Globus pallidus (tissue), 1 donor: ENCODE data around the gene DNAJC16.
A peak's percentile ranks its signal among the peaks of the same experiment; 100 is the strongest.

Experiments used
- DNase-seq: peaks from one replicate; pipeline ENCODE4 v3.0.0-alpha.2; 2015; ENCODE audit warnings: low spot score

DNAJC16 gene

DNA sequence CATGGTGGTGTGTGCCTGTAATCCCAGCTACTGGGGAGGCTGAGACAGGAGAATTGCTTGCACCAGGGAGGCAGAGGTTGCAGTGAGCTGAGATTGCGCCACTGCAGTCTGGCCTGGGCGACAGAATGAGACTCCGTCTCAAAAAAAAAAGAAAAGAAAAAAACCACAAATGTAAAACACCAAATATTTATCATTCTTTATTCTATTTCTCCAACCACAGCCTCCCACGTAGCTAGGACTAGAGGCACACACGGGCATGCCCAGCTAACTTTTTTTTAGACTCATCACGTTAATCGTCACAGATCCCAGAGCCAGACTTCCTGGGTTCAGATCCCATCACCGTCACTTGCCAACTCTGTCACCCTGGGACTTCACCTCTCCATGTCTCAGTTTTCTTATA is 13.5 kb downstream of the DNAJC16 start:
- DNase-seq, result no peak

GRCh38 chr1:15541231-15541792 is 14.7 kb downstream of the DNAJC16 start:
- no peak for DNase-seq

- no peak for DNase-seq
Measured at GRCh38 chr1:15542388-15543250, 16.0 kb downstream of the DNAJC16 start.

DNA sequence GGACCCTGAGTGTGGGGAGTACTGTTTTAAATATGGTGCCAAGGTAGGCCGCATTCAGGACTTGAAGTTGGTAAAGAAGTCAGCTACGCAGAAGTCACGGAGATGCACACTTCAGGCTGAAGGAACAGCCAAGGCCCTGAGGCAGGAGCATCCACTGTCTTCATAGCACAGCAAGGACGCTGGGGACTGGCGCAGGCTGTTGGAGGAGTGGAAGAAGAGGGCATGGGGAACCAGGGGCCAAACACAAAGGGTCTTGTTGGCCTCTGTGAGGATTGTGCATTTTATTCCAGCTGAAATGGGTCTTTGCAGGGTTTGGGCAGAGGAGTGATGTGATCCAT is 16.6 kb downstream of the DNAJC16 start:
- DNase-seq, result no peak

DNA sequence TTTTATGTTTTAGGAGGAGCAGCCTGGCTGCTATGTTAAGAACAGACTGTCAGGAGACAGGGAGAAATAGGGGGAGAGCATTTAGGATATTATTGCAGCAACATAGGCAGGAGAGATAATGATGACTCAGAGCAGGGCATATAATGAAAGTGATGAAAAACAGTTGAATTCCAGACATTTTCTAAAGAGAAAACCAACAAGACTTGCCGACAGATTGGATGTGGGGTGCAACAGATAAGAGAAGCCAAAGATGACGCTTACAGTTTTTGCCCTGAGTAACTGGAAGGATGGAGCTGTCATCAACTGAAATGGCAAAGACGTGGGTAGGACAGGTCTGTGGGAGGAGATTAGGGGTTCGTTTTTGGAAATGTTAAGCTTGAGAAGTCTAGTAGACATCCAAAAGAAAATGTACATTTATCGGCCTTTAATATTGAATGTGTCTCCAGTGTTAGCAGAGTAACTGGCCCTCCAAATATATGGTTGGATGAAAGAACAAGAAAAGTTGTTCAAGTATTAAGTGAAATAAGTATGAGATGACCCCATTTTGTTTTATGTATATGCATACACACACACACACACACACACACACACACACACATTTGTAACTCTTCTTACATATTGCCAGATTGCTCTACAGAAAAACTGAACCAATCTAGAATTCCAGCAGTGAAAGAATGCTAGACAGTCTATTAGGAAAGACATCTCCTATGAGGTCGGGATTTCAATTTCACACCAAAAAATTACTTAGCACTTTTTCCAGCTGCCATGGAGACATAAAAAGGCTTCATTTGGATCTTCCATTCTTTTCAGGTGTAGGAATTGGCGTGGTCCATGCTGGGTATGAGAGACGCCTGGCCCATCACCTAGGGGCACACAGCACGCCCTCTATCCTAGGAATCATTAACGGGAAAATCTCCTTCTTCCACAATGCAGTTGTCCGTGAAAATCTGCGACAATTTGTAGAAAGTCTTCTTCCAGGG is 17.2 kb downstream of the DNAJC16 start:
- no peak for DNase-seq

- peak; percentile 66 for DNase-seq
Measured at GRCh38 chr1:15546641-15547040, 20.0 kb downstream of the DNAJC16 start.

GRCh38 chr1:15550573-15550972 is 23.9 kb downstream of the DNAJC16 start:
- DNase-seq, result no peak

DNA sequence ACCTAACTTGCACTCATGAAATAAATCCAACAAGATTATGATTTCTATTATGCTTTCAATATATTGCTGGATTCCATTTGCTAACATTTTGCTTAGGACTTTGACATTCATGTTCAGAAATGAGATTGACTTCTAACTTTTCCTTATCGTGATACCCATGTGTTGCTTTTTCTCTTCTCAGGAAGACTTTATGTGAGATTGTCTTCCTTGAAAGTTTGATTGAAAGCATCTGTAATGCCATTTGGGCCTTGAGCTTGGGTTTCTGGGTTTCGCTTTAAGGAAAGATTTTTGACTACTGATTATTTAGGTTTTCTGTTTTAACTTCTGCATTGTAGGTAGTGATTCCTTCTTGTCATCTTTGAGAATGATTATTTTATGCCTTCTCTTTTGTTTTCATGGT is 30.4 kb downstream of the DNAJC16 start:
- DNase-seq, result no peak

- no peak for DNase-seq
Measured at GRCh38 chr1:15557594-15557993, 30.9 kb downstream of the DNAJC16 start.

DNA sequence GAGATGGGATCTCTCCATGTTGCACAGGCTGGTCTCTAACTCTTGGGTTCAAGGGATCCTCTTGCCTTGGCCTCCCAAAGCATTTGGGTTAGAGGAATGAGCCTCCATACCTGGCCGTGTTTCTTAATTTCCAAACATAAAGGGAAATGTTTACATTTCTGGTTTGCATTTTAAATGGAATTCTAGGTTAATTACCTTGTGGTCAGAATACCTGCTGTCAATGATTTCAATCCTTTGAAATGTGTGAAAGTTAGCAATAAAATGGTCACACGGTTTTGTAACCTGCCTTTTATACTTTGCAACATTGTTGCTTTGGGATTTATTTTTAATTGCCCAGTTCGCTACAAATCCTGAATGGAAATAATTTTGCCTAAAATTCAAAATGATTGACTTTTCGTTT is 31.9 kb downstream of the DNAJC16 start:
- DNase-seq, result no peak

DNA sequence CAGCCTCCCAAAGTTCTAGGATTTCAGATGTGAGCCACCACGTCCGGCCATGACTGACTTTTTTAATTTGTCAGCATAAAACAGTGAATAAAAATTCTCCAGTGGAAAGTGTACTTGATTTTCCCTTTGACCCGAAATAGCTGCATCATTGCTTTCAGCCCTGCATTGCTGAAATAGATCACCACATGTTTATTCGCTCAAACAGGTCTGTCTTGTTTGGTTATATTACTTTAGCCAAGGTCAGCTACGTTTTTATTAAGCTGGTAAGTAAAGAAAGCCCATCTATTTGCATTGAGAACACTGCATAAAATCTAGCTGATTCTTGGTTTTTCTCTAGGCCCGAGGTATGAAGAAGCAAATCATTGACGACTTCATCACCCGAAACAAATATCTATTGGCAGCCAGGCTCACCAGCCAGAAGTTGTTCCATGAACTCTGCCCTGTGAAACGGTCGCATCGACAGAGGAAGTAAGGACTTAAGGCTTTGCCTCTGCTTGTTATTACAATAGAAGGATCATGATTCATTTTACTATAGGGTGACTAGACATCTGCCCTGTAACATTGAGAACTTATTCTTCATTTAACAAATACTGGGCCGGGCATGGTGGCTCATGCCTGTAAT is 32.7 kb downstream of the DNAJC16 start:
- no peak for DNase-seq

DNA sequence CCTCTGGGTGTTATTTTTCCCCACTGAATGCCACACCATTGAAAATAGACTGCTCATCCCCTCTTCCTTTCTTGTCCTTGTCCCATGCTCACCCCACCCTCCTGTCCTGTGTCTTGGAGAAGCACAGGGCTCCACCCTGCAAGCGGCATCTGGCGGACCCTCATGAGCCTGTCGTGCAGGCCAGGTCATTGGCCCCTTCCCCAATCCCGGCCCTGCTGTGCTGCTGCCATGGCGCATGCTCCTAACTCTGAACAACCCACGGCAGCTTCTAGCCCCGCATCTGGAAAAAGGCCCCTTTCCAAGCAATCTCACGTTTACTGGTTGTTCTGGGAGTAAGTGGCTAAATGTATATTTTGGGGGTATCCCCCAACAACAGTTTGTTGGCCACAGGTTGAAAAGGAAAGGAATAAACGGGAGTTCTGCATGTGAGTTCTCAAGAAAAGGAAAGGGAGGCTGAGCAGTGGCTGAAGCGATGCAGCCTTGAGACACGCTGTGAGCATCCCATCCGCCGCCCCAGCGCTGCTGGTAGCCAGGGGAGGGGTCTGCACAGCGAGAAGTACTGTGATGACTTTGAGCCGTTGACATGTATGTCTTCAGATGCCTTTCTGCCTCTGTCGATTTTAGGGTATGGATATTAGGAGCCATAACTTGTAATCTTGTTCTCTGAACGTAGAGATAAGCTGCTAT is 41.9 kb downstream of the DNAJC16 start:
- DNase-seq, result no peak

DNA sequence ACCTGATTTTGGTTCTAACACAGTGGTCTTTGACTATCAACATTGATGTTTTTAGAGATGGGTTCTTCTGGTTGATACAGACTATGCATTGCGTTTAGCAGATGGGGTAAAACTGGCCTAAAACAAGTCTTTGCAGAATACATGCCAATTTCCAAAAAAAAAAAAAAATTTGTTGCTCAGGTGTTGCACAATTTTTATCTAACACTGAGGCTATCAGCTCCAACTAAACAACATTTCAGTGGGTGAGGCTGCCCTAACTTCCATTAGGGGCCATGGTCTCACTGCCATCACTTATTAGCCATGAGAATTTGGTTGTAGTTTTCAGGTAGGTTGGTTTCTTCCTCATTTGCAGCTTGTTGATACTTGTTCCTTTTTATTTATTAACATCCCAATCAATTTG is 44.2 kb downstream of the DNAJC16 start:
- DNase-seq, result no peak

DNA sequence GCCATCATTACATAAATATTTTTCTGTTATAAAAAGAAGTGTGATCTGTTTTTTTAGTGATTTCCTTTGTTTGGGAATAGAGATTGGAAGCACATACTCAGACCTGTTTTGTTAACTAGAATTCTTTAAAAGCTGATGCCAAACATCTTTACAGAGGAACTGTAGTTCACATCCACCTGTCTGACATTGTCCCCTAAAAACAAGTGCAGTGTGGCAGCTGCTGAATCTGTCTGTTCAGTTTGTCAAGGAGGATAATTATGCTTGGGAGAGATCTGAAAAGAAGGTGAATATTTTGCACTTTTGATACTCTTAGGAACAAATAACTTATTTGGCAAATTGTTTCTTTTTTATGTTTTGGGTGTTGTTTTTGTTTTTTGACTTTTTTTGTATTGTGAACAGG is 44.6 kb downstream of the DNAJC16 start:
- DNase-seq, result no peak

GRCh38 chr1:15573477-15573876 is 46.8 kb downstream of the DNAJC16 start:
- DNase-seq, result no peak

GRCh38 chr1:15574741-15575140 is 48.1 kb downstream of the DNAJC16 start:
- peak; percentile 58 for DNase-seq

GRCh38 chr1:15575549-15576150 is 49.0 kb downstream of the DNAJC16 start:
- DNase-seq, result no peak

DNA sequence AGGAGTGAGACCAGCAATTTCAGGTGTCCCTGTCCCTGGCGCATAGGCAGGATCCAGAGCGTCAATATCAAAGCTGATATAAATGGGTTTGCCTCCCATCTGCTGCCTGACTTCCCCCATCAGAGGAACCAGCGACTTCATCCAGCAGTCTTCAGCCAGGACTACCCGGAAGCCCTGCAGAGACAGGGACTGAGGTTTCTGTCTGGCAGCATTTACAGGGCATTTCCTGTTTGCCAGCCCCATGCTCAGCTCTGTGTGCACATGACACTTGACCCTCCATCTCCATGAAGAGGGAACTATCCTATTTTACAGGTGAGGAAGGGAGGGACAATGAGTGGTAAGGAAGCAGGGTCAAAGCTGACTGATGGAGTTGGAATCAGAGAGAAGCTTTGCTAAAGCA is 51.0 kb downstream of the DNAJC16 start:
- no peak for DNase-seq

DNA sequence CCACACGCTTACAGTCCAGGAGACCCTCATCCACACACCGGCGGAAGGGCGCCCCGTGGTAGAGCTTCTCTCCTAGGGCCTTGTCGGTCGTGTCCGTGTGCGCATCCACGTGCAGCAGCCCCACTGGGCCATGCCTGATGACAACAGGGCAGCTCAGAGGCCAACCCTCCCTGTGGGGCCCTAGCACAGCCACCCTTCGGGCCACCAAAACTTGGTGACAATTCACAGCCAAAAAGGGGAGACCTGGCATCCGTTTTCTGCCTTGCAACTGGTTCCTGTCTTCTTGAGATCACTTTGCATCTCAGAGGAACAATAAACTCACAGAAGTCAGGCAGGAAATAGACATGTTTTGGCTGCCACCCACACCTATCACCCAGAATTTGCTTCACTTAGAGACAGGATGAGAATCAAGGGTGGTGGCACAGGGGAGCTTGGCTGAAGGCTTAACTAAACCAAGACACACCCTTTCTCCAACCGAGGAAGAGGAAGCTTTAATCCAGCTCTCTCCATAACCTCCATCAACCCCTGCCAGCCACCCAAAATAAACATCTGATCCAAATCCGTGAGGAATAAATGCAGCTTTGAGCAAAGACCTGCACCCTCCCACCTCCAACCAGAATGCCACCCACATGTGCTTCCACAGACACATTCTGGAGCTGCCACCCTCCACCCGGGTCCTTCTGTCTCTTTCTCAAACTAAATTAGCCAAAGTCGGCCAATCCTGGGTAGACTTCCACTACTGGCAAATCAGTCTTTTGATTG is 52.5 kb downstream of the DNAJC16 start:
- no peak for DNase-seq

DNA sequence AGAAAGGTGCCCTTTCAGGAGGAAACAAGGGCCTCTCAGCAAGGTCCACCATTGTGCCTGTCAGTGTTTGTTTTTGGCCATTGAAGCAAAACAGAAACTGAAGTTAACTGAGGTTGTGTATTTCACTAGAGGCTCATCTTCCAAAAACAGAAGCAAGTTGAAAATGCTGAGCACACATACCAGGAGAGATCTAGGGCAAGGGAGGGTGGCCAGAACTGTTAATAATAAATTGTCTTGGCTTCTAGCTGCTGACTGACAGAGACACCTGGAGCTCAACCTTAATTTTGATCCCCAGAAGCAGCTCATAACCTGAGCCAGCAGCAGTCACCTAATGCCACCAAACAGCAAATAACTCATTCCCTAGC is 53.0 kb downstream of the DNAJC16 start:
- DNase-seq, result no peak
